IMR-90 (cell line): ENCODE data around the gene GOLGA6A. TPM values are rescaled to one million over a fixed set of nuclear protein-coding genes. Genes with fewer than 3 reads are reported as not detected.

ENCODE experiments used
- ATAC-seq: fragments of 200-7000 bp; cut with Tn5 transposase; 2 replicates; pipeline ENCODE4 v1.9.1; 2020; ENCODE audit warnings: low read depth, mild to moderate bottlenecking, moderate library complexity
- BruUV-seq: library from RNA; stranded (reverse); fragments of 400-500 nt; replicated peaks from 2 replicates; lab custom pipeline; 2021; lab: Mats Ljungman, UMichigan
- CTCF ChIA-PET: fragments of 300-600 bp; formaldehyde crosslinking; extraction: SDS; loops from one replicate; lab custom pipeline; 2021; ENCODE audit warnings: antibody characterized with exemption; lab: Yijun Ruan, JAX
- POLR2A ChIA-PET: fragments of 300-600 bp; sonication (Branson Sonifier 250); formaldehyde crosslinking; loops from one replicate; lab custom pipeline; 2022; ENCODE audit warnings: antibody characterized with exemption; ENCODE audit not compliant: unreplicated experiment; lab: Charles Lee
- DNase-seq: peaks from one replicate; pipeline ENCODE4 v3.0.0; 2013
- H2AFZ ChIP-seq: replicated peaks from 2 replicates; pipeline ENCODE3; 2013; ENCODE audit warnings: low read length, mild to moderate bottlenecking; ENCODE audit not compliant: poor library complexity
- H2AK5ac ChIP-seq: 2 replicates; pipeline ENCODE4 v1.6.1; 2013; ENCODE audit warnings: low read depth, low read length, inconsistent platforms
- H2AK9ac ChIP-seq: replicated peaks from 2 replicates; pipeline ENCODE3; 2013; ENCODE audit warnings: mild to moderate bottlenecking, low read depth, low read length, moderate library complexity; ENCODE audit not compliant: poor library complexity
- H2BK120ac ChIP-seq: 2 replicates; pipeline ENCODE4 v1.6.1; 2013; ENCODE audit warnings: low read depth, low read length, inconsistent platforms
- H2BK15ac ChIP-seq: 3 replicates; pipeline ENCODE4 v1.6.1; 2013; ENCODE audit warnings: low read depth, low read length, inconsistent platforms
- H2BK20ac ChIP-seq: 2 replicates; pipeline ENCODE4 v1.6.1; 2013; ENCODE audit warnings: low read depth, mild to moderate bottlenecking, inconsistent platforms, low read length, moderate library complexity
- H2BK5ac ChIP-seq: 2 replicates; pipeline ENCODE4 v1.6.1; 2013; ENCODE audit warnings: mild to moderate bottlenecking, low read depth, low read length, inconsistent platforms; ENCODE audit not compliant: poor library complexity, severe bottlenecking
- H3K14ac ChIP-seq: replicated peaks from 2 replicates; pipeline ENCODE4 v1.6.1; 2013; ENCODE audit warnings: low read depth, low read length, inconsistent platforms
- H3K18ac ChIP-seq: 2 replicates; pipeline ENCODE4 v1.6.1; 2013; ENCODE audit warnings: low read depth, low read length, control low read depth
- H3K23ac ChIP-seq: 2 replicates; pipeline ENCODE4 v1.6.1; 2013; ENCODE audit warnings: low read depth, low read length, inconsistent platforms
- H3K27ac ChIP-seq: 2 replicates; pipeline ENCODE4 v1.5.1; 2013; ENCODE audit warnings: mild to moderate bottlenecking, control low read depth, low read length; ENCODE audit not compliant: insufficient read depth
- H3K27me3 ChIP-seq: 2 replicates; pipeline ENCODE4 v1.6.1; 2013; ENCODE audit warnings: low read length; ENCODE audit not compliant: control insufficient read depth, insufficient read depth
- H3K36me3 ChIP-seq: 2 replicates; pipeline ENCODE4 v1.6.1; 2013; ENCODE audit warnings: low read length, mixed read lengths; ENCODE audit not compliant: control insufficient read depth, insufficient read depth
- H3K4ac ChIP-seq: 2 replicates; pipeline ENCODE4 v1.6.1; 2013; ENCODE audit warnings: low read depth, low read length, inconsistent platforms
- H3K4me1 ChIP-seq: 2 replicates; pipeline ENCODE4 v1.6.1; 2013; ENCODE audit warnings: low read length, mixed read lengths; ENCODE audit not compliant: control insufficient read depth, insufficient read depth
- H3K4me2 ChIP-seq: 2 replicates; pipeline ENCODE4 v1.6.1; 2013; ENCODE audit warnings: low read depth, mild to moderate bottlenecking, control low read depth, low read length, moderate library complexity
- H3K4me3 ChIP-seq: 2 replicates; pipeline ENCODE4 v1.5.1; 2013; ENCODE audit warnings: low read depth, mild to moderate bottlenecking, control low read depth, low read length, moderate library complexity; ENCODE audit not compliant: insufficient read depth
- H3K56ac ChIP-seq: 2 replicates; pipeline ENCODE4 v1.6.1; 2013; ENCODE audit warnings: low read length, inconsistent platforms; ENCODE audit not compliant: insufficient read depth; ENCODE audit errors: extremely low read depth
- H3K79me1 ChIP-seq, 2 experiments: 2 replicates each; pipeline ENCODE4 v1.6.1; 2013; ENCODE audit warnings: low read length in 2 of 2, inconsistent platforms in 1 of 2, low read depth in 1 of 2
- H3K9ac ChIP-seq: 2 replicates; pipeline ENCODE4 v1.6.1; 2013; ENCODE audit warnings: low read depth, low read length, control low read depth
- H3K9me1 ChIP-seq: 2 replicates; pipeline ENCODE4 v1.6.1; 2013; ENCODE audit warnings: low read length, inconsistent platforms; ENCODE audit not compliant: insufficient read depth
- H3K9me3 ChIP-seq: 2 replicates; pipeline ENCODE4 v1.6.1; 2013; ENCODE audit warnings: low read length; ENCODE audit not compliant: control insufficient read depth, insufficient read depth
- H4K20me1 ChIP-seq: 2 replicates; pipeline ENCODE4 v1.6.1; 2013; ENCODE audit warnings: low read length, inconsistent platforms; ENCODE audit not compliant: insufficient read depth
- H4K5ac ChIP-seq: 2 replicates; pipeline ENCODE4 v1.6.1; 2013; ENCODE audit warnings: mild to moderate bottlenecking, low read depth, low read length, control low read depth
- H4K8ac ChIP-seq, 2 experiments: 2 replicates each; pipeline ENCODE4 v1.6.1; 2013; ENCODE audit warnings: low read depth in 2 of 2, low read length in 2 of 2, control low read depth in 1 of 2, inconsistent platforms in 1 of 2
- H4K91ac ChIP-seq: 2 replicates; pipeline ENCODE4 v1.6.1; 2013; ENCODE audit warnings: low read depth, low read length, inconsistent platforms; ENCODE audit not compliant: insufficient read depth
- BHLHE40 ChIP-seq: fragments of 150-350 bp; IDR thresholded peaks from 2 replicates; pipeline ENCODE4 v1.6.1; 2016; ENCODE audit warnings: mild to moderate bottlenecking, low read depth, low read length
- CHD1 ChIP-seq: IDR thresholded peaks from 2 replicates; pipeline ENCODE4 v1.6.1; 2012; ENCODE audit warnings: low read depth, low read length, improper control_type of control experiment
- FOS ChIP-seq: fragments of 150-350 bp; IDR thresholded peaks from 2 replicates; pipeline ENCODE4 v1.6.1; 2016; ENCODE audit warnings: low read depth, low read length
- NFE2L2 ChIP-seq: fragments of 150-350 bp; IDR thresholded peaks from 2 replicates; pipeline ENCODE4 v1.6.1; 2016; ENCODE audit warnings: low read depth, mild to moderate bottlenecking, low read length
- RAD21 ChIP-seq: IDR thresholded peaks from 2 replicates; pipeline ENCODE4 v1.6.1; 2012; ENCODE audit warnings: low read length, improper control_type of control experiment
- dilution Hi-C: fragments of 300-500 bp; cut with HindIII; formaldehyde crosslinking; loops from one replicate; pipeline ENCODE4 v1.14.3; 2018; ENCODE audit warnings: low sequenced_read_pairs; ENCODE audit not compliant: unreplicated experiment
- in situ Hi-C: fragments of 300-500 bp; cut with MboI; formaldehyde crosslinking; loops from 3 replicates; pipeline ENCODE4 v1.14.3; 2019; ENCODE audit warnings: low sequenced_read_pairs, inconsistent platforms, mixed read lengths
- intact Hi-C: fragments of 100-400 bp; cut with micrococcal nuclease; formaldehyde crosslinking; loops from 2 replicates; pipeline ENCODE4 v1.10.0; 2022
- polyA plus RNA-seq, 3 experiments: library from polyadenylated mRNA; depleted of rRNA; stranded (reverse); fragments of >200 nt; gene quantifications; 2 replicates each; pipeline ENCODE4 v1.2.3, GENCODE V29; 2012; ENCODE audit warnings: low replicate concordance in 1 of 3
- total RNA-seq: library from RNA; depleted of rRNA; stranded (reverse); fragments of >200 nt; gene quantifications from 2 replicates; pipeline ENCODE4 v1.2.3, GENCODE V29; 2012

Gene GOLGA6A
- total and polyA plus RNA-seq, 2 of the 4 experiments (the other 2 are of a cell fraction) = not detected

- Histone ChIP-seq H3K4me1 (peaks cover 20% of the 10 kb centered on the region), H3K36me3 (peaks cover 1% of the 10 kb centered on the region; the same call in 1 of the 2 replicates), H2AK5ac (peak overlapping the region; percentile 8; the same call in 1 of the 2 replicates), H2AFZ (peak overlapping the region; percentile 24), H4K20me1 (no peaks in the 10 kb centered on the region), H3K9ac (no peak overlapping the region), H3K27ac (no peak overlapping the region), H2AK9ac (no peak overlapping the region), H2BK5ac (no peak overlapping the region), H3K9me3 (no peaks in the 10 kb centered on the region), H4K91ac (no peak overlapping the region), H3K14ac (no peak overlapping the region), H3K27me3 (no peaks in the 10 kb centered on the region), H3K4me2 (no peak overlapping the region), H4K8ac (no peak overlapping the region), H3K23ac (no peak overlapping the region), H4K5ac (no peak overlapping the region), H3K18ac (no peak overlapping the region), H3K56ac (no peak overlapping the region), H2BK20ac (no peak overlapping the region), H3K9me1 (peaks cover 25% of the 10 kb centered on the region), H3K4ac (peak overlapping the region; percentile 53; the same call in 1 of the 2 replicates), H2BK120ac (no peak overlapping the region), H3K79me1 (peaks cover 0 to 17% of the 10 kb centered on the region in 2 experiments; a peak in 2 of 4 replicates), H2BK15ac (no peak overlapping the region), H3K4me3 (no peak overlapping the region)
- in situ Hi-C loops = no loop called here
- POLR2A ChIA-PET = no interaction called here
- ATAC-seq (no peak), DNase-seq (no peak)
- dilution Hi-C loops = no loop called here
- no TSS peak for BruUV-seq
- TF ChIP-seq BHLHE40 = no peak
- TF ChIP-seq CHD1 = no peak
- no peak for TF ChIP-seq FOS
- no peak for TF ChIP-seq RAD21
- TF ChIP-seq NFE2L2 = no peak
- intact Hi-C loops = no loop called here
- CTCF ChIA-PET = no interaction called here
Observed at GRCh38 chr15:74045184-74045583, 37.2 kb downstream of the GOLGA6A start.
